GM21528 (cell line): ENCODE results near the gene CLDND2.
"Not testable (repeated sequence)": the region's sequence is repeated elsewhere in the genome, so short reads cannot be mapped to it uniquely, and the experiment has no call there.

Experiments used
- ATAC-seq: cut with Tn5 transposase; IDR thresholded peaks from one replicate; pipeline ENCODE4 v1.9.1; 2021; ENCODE audit warnings: mild to moderate bottlenecking, moderate library complexity; ENCODE audit not compliant: unreplicated experiment, low FRiP score

CLDND2 gene

GRCh38 chr19:51368366-51369282, at the start of gene CLDND2:
Gene CLDND2, minus strand, starts transcription at chr19:51369003. Its CDS starts 426 bp downstream, at chr19:51368577.
- ATAC-seq = no peak

- ATAC-seq = no peak
Measured at GRCh38 chr19:51417810-51418157, 49.0 kb upstream of the CLDND2 start.

- ATAC-seq = no peak
Measured at GRCh38 chr19:51417107-51417809, 48.5 kb upstream of the CLDND2 start, which contains the start of gene SIGLEC10. Gene SIGLEC10, minus strand, starts transcription at chr19:51417642. Its CDS starts 61 bp downstream, at chr19:51417581.

- ATAC-seq = not testable (repeated sequence)
Measured at GRCh38 chr19:51416422-51416821, 47.6 kb upstream of the CLDND2 start.

GRCh38 chr19:51415187-51415586, 46.4 kb upstream of the CLDND2 start:
- no peak for ATAC-seq

GRCh38 chr19:51410950-51411748, 42.3 kb upstream of the CLDND2 start:
- ATAC-seq = no peak

- no peak for ATAC-seq
Measured at GRCh38 chr19:51407511-51408131, 38.8 kb upstream of the CLDND2 start.

GRCh38 chr19:51402117-51402516, 33.3 kb upstream of the CLDND2 start:
- ATAC-seq = no peak

- not testable (repeated sequence) for ATAC-seq
Measured at GRCh38 chr19:51399936-51400335, 31.1 kb upstream of the CLDND2 start.

GRCh38 chr19:51399231-51399630, 30.4 kb upstream of the CLDND2 start:
- ATAC-seq = no peak

GRCh38 chr19:51398096-51398704, 29.4 kb upstream of the CLDND2 start:
- ATAC-seq = no peak

- ATAC-seq = not testable (repeated sequence)
Measured at GRCh38 chr19:51397453-51397852, 28.6 kb upstream of the CLDND2 start.

GRCh38 chr19:51396175-51396574, 27.4 kb upstream of the CLDND2 start:
- no peak for ATAC-seq

- ATAC-seq = peak; percentile 86
Measured at GRCh38 chr19:51394050-51394836, 25.4 kb upstream of the CLDND2 start.

- no peak for ATAC-seq
Measured at GRCh38 chr19:51392701-51393100, 23.9 kb upstream of the CLDND2 start.

- ATAC-seq = no peak
Measured at GRCh38 chr19:51391073-51391611, 22.3 kb upstream of the CLDND2 start.

GRCh38 chr19:51389143-51389542, 20.3 kb upstream of the CLDND2 start:
- no peak for ATAC-seq

GRCh38 chr19:51387924-51388389, 19.2 kb upstream of the CLDND2 start, which contains the start of gene LIM2:
Gene LIM2, minus strand, starts transcription at chr19:51387974. Its CDS starts 531 bp downstream, at chr19:51387443.
- no peak for ATAC-seq
